Astrocyte (in vitro differentiated cells and primary cell): ENCODE measurements around the gene OR51Q1. TPM values are rescaled to one million over a fixed set of nuclear protein-coding genes. Genes with fewer than 3 reads are reported as not detected.

Experiments used
- DNase-seq: peaks from one replicate; pipeline ENCODE4 v3.0.0-alpha.2; 2010; ENCODE audit warnings: low read depth
- FAIRE-seq: peaks from 2 replicates; lab custom pipeline; 2011; peaks lifted over from hg19 to GRCh38; lab: Jason Lieb, UNC
- H2AFZ ChIP-seq: 2 replicates; pipeline ENCODE4 v1.6.0; 2012; ENCODE audit warnings: low read depth, low read length, inconsistent platforms
- H3K27ac ChIP-seq: 2 replicates; pipeline ENCODE4 v1.5.1; 2011; ENCODE audit warnings: low read depth, low read length, inconsistent platforms
- H3K27me3 ChIP-seq: 2 replicates; pipeline ENCODE4 v1.6.0; 2011; ENCODE audit warnings: low read length, inconsistent platforms; ENCODE audit not compliant: insufficient read depth
- H3K36me3 ChIP-seq: 2 replicates; pipeline ENCODE4 v1.5.1; 2011; ENCODE audit warnings: low read length, inconsistent platforms; ENCODE audit not compliant: insufficient read depth
- H3K4me1 ChIP-seq: 2 replicates; pipeline ENCODE4 v1.5.1; 2011; ENCODE audit warnings: low read length, inconsistent platforms; ENCODE audit not compliant: insufficient read depth
- H3K4me2 ChIP-seq: 2 replicates; pipeline ENCODE4 v1.6.0; 2012; ENCODE audit warnings: low read length, inconsistent platforms
- H3K4me3 ChIP-seq: 2 replicates; pipeline ENCODE4 v1.5.1; 2011; ENCODE audit warnings: low read depth, mild to moderate bottlenecking, low read length, inconsistent platforms; ENCODE audit not compliant: insufficient read depth
- H3K79me2 ChIP-seq: 2 replicates; pipeline ENCODE4 v1.6.0; 2012; ENCODE audit warnings: mild to moderate bottlenecking, low read length, inconsistent platforms; ENCODE audit not compliant: insufficient read depth
- H3K9ac ChIP-seq: 2 replicates; pipeline ENCODE4 v1.6.0; 2012; ENCODE audit warnings: mild to moderate bottlenecking, low read length, inconsistent platforms
- H3K9me3 ChIP-seq: 2 replicates; pipeline ENCODE4 v1.5.1; 2012; ENCODE audit warnings: low read depth, mild to moderate bottlenecking, low read length, inconsistent platforms; ENCODE audit not compliant: insufficient read depth
- H4K20me1 ChIP-seq: 2 replicates; pipeline ENCODE4 v1.6.0; 2012; ENCODE audit warnings: low read length, inconsistent platforms; ENCODE audit not compliant: insufficient read depth
- H3K27ac Mint-ChIP-seq: one replicate; pipeline ENCODE4 v1.8.0; 2021; ENCODE audit warnings: mild to moderate bottlenecking, mixed read lengths; ENCODE audit not compliant: unreplicated experiment
- H3K27me3 Mint-ChIP-seq: one replicate; pipeline ENCODE4 v1.8.0; 2021; ENCODE audit warnings: low read depth, mixed read lengths; ENCODE audit not compliant: unreplicated experiment
- H3K36me3 Mint-ChIP-seq: one replicate; pipeline ENCODE4 v1.8.0; 2021; ENCODE audit warnings: low read depth, mixed read lengths; ENCODE audit not compliant: unreplicated experiment
- H3K4me1 Mint-ChIP-seq: one replicate; pipeline ENCODE4 v1.8.0; 2021; ENCODE audit warnings: low read depth, mixed read lengths; ENCODE audit not compliant: unreplicated experiment
- H3K4me3 Mint-ChIP-seq: one replicate; pipeline ENCODE4 v1.8.0; 2021; ENCODE audit warnings: mild to moderate bottlenecking, moderate library complexity, mixed read lengths; ENCODE audit not compliant: unreplicated experiment
- H3K9me3 Mint-ChIP-seq: one replicate; pipeline ENCODE4 v1.8.0; 2021; ENCODE audit warnings: mild to moderate bottlenecking, mixed read lengths; ENCODE audit not compliant: unreplicated experiment
- EZH2 ChIP-seq: IDR thresholded peaks from 2 replicates; pipeline ENCODE4 v1.6.1; 2012; ENCODE audit warnings: mild to moderate bottlenecking, low read length, inconsistent platforms; ENCODE audit not compliant: insufficient read depth
- total RNA-seq: library from RNA; stranded (reverse); gene quantifications from 2 replicates; pipeline ENCODE4 v1.2.1, GENCODE V29; 2021
- TF ChIP-seq, protein P1 (sequence below): IDR thresholded peaks from 2 replicates; pipeline ENCODE4 v1.5.1; 2011; ENCODE audit warnings: low read depth, mild to moderate bottlenecking, inconsistent platforms, low read length, moderate library complexity; ENCODE audit not compliant: insufficient read depth

The OR51Q1 gene
- total RNA-seq, 1 donor from 2014 or later, result not detected

DNA sequence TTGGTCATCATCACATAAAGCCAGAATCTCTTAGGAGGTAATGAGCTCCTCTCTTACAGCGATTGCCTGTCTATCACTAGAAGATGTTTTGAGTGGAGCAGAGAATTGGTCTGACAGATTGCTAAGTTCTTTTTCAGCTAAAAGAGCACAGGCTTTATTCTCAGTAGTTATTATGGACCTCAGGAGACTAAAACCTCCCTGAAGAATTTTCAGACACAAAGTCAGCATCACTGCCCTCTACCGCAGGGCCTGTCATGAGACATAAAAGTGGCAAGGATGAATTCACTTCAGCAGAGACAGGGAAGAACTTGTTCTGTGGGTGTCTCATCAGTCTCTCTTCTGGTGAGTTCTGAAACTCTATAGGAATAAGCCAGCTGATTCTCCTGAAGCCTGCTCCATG lies 27.1 kb downstream of the OR51Q1 start, which contains the start of gene OR51I2:
Gene OR51I2 (plus strand): TSS at position 301 of the 400 bp plus-strand sequence. CDS start 4,166 bp downstream, outside the sequence.
- no peak within 1 kb of the TSS for H3K9ac ChIP-seq
- no peak for DNase-seq
- no peaks in the 10 kb centered on the region for H4K20me1 ChIP-seq
- H3K79me2 ChIP-seq, result no peaks in the 10 kb centered on the region
- H3K36me3 ChIP-seq, result no peaks in the 10 kb centered on the region
- Mint-ChIP-seq H3K9me3 (no peaks in the 10 kb centered on the region), H3K36me3 (no peaks in the 10 kb centered on the region), H3K27me3 (peaks cover 2% of the 10 kb centered on the region), H3K27ac (no peak within 1 kb of the TSS), H3K4me3 (no peak within 1 kb of the TSS), H3K4me1 (no peaks in the 10 kb centered on the region)
- TF ChIP-seq, protein P1, sequence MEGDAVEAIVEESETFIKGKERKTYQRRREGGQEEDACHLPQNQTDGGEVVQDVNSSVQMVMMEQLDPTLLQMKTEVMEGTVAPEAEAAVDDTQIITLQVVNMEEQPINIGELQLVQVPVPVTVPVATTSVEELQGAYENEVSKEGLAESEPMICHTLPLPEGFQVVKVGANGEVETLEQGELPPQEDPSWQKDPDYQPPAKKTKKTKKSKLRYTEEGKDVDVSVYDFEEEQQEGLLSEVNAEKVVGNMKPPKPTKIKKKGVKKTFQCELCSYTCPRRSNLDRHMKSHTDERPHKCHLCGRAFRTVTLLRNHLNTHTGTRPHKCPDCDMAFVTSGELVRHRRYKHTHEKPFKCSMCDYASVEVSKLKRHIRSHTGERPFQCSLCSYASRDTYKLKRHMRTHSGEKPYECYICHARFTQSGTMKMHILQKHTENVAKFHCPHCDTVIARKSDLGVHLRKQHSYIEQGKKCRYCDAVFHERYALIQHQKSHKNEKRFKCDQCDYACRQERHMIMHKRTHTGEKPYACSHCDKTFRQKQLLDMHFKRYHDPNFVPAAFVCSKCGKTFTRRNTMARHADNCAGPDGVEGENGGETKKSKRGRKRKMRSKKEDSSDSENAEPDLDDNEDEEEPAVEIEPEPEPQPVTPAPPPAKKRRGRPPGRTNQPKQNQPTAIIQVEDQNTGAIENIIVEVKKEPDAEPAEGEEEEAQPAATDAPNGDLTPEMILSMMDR, result no peak
- TF ChIP-seq EZH2, result no peak
- no peak within 1 kb of the TSS for H3K4me2 ChIP-seq
- H3K4me3 ChIP-seq, result no peak within 1 kb of the TSS
- H3K27ac ChIP-seq, result no peak within 1 kb of the TSS
- H3K9me3 ChIP-seq, result peaks cover 6% of the 10 kb centered on the region
- no peaks in the 10 kb centered on the region for H3K27me3 ChIP-seq
- no peak within 1 kb of the TSS for H2AFZ ChIP-seq
- H3K4me1 ChIP-seq, result no peaks in the 10 kb centered on the region
- FAIRE-seq, result no peak

GRCh38 chr11:5449432-5449831 lies 27.5 kb downstream of the OR51Q1 start:
- Mint-ChIP-seq H3K27me3 (peaks cover 2% of the 10 kb centered on the region), H3K9me3 (no peaks in the 10 kb centered on the region), H3K4me3 (no peak overlapping the region), H3K36me3 (no peaks in the 10 kb centered on the region), H3K27ac (no peak overlapping the region), H3K4me1 (no peaks in the 10 kb centered on the region)
- H3K27ac ChIP-seq, result no peak overlapping the region
- H3K9me3 ChIP-seq, result peaks cover 6% of the 10 kb centered on the region
- TF ChIP-seq, protein P1, result no peak
- no peak for TF ChIP-seq EZH2
- DNase-seq (no peak), FAIRE-seq (no peak)
- H3K9ac ChIP-seq, result no peak overlapping the region
- no peak overlapping the region for H3K4me3 ChIP-seq
- no peak overlapping the region for H3K4me2 ChIP-seq
- H3K27me3 ChIP-seq, result no peaks in the 10 kb centered on the region
- H4K20me1 ChIP-seq, result no peaks in the 10 kb centered on the region
- no peaks in the 10 kb centered on the region for H3K36me3 ChIP-seq
- no peaks in the 10 kb centered on the region for H3K79me2 ChIP-seq
- no peaks in the 10 kb centered on the region for H3K4me1 ChIP-seq
- H2AFZ ChIP-seq, result no peak overlapping the region

DNA sequence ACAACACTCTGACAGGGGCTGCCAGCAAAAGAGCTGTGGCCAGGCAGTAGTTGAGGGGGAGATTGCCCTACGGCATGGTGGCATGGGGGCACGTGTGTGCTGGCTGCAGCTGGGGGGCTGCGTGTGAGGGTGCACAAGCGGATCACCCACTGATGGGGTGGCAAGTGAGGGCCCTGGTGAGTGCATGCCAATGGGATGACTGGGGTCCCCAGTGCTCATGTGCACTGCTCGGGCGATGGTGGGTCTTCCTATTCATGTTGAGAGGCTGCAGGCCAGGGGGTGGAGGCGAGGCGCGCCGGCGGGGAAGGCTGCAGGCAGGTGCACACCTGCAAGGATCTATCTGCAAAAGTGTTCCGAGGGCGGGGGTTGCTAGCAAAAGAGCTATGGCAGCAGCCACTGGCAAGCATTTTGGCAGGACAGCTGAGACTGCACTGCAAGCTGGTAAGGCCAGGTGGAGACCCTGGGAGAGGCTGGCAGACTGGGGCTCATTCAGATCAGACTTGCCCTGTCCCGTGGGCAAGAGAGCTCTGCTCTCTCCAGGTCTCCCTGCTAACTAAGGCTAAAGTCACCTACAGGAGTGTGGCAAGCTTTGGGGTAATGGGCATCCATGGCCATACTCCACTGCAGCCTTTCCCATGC lies 39.2 kb downstream of the OR51Q1 start:
- Mint-ChIP-seq H3K4me1 (no peaks in the 10 kb centered on the region), H3K36me3 (no peaks in the 10 kb centered on the region), H3K4me3 (no peak overlapping the region), H3K27ac (no peak overlapping the region), H3K27me3 (no peaks in the 10 kb centered on the region), H3K9me3 (no peaks in the 10 kb centered on the region)
- no peaks in the 10 kb centered on the region for H3K9me3 ChIP-seq
- FAIRE-seq (no peak), DNase-seq (no peak)
- no peaks in the 10 kb centered on the region for H4K20me1 ChIP-seq
- no peaks in the 10 kb centered on the region for H3K79me2 ChIP-seq
- H2AFZ ChIP-seq, result no peak overlapping the region
- H3K4me3 ChIP-seq, result no peak overlapping the region
- H3K4me2 ChIP-seq, result no peak overlapping the region
- no peaks in the 10 kb centered on the region for H3K36me3 ChIP-seq
- H3K27ac ChIP-seq, result no peak overlapping the region
- no peak overlapping the region for H3K9ac ChIP-seq
- no peaks in the 10 kb centered on the region for H3K4me1 ChIP-seq
- TF ChIP-seq, protein P1, result no peak
- TF ChIP-seq EZH2, result no peak
- no peaks in the 10 kb centered on the region for H3K27me3 ChIP-seq
